Fibroblast of lung (primary cell): ENCODE measurements around the gene MYD88.

Source experiments
- CTCF ChIP-seq, 2 donors: IDR thresholded peaks in 1 of 2; conservative IDR thresholded peaks in 1 of 2; 1 replicate in 1 of 2; 2 replicates in 1 of 2; pipeline ENCODE4 v1.5.1; 2011 to 2012; ENCODE audit warnings: low read length in 2 of 2, control low read depth in 1 of 2, inconsistent platforms in 1 of 2, low read depth in 1 of 2, mild to moderate bottlenecking in 1 of 2
- EZH2 ChIP-seq: IDR thresholded peaks from 2 replicates; pipeline ENCODE4 v1.5.1; 2012; ENCODE audit warnings: low read length, control low read depth, mild to moderate bottlenecking; ENCODE audit errors: missing control alignments

GRCh38 chr3:38133209-38133556 lies 5.3 kb upstream of the MYD88 start:
- TF ChIP-seq CTCF (conservative IDR thresholded peaks at IDR 0.05 in 1 of 2, IDR thresholded peaks at IDR 0.05 in 1 of 2; ENCODE audit: low read depth in 1 of 2, low read length in 2 of 2) = no peak
- no peak for TF ChIP-seq EZH2
